ENCODE results near the gene COTL1. TPM values are rescaled to one million over a fixed set of nuclear protein-coding genes. Genes with fewer than 3 reads are reported as not detected.

Gene COTL1
- total RNA-seq, 1 experiment from 2014 or later = 408 TPM

DNA sequence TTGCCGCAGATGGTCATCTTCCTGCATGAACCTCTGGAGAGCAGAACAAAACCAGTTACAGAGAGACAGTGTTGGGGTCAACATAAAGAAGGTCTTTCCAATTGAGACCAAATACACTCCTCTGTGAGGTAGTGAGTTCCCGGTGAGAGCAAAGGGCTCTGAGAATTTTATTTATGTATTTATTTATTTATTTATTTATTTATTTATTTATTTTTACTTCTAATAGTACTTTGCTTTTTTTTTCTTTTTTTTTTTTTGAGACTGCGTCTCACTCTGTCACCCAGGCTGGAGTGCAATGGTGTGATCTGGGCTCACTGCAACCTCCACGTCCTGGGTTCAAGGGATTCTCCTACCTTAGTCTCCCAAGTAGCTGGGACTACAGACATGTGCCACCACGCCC is 12.1 kb upstream of the COTL1 start:
- Histone ChIP-seq H3K4me3 (ENCODE audit: low read length) (no peak overlapping the region), H3K4me2 (ENCODE audit: low read length) (no peak overlapping the region), H2AFZ (ENCODE audit: low read length) (no peak overlapping the region), H3K9me3 (ENCODE audit: low read length) (no peaks in the 10 kb centered on the region), H3K4me1 (ENCODE audit: insufficient read depth, low read length) (no peaks in the 10 kb centered on the region), H3K36me3 (ENCODE audit: low read depth, low read length) (no peaks in the 10 kb centered on the region), H3K79me2 (ENCODE audit: low read length) (no peaks in the 10 kb centered on the region), H3K9ac (ENCODE audit: low read length) (no peak overlapping the region), H4K20me1 (ENCODE audit: low read length) (no peaks in the 10 kb centered on the region), H3K27me3 (ENCODE audit: low read length) (no peaks in the 10 kb centered on the region), H3F3A (ENCODE audit: low read length, unreplicated experiment) (no peaks in the 10 kb centered on the region), H3K9me2 (replicated peaks; ENCODE audit: low read length) (no peaks in the 10 kb centered on the region), H3K27ac (ENCODE audit: low read length) (no peak overlapping the region)
- POLR2A ChIA-PET (ENCODE audit: unreplicated experiment) = no interaction called here
- CTCF ChIA-PET = no interaction called here
- ATAC-seq = no peak
- BruUV-seq (replicated peaks) = no TSS peak
- intact Hi-C loops (cut with micrococcal nuclease) = no loop called here
- TF ChIP-seq CTCF (conservative IDR thresholded peaks at IDR 0.05; ENCODE audit: low read depth, low read length) (no peak), EZH2phosphoT487 (IDR thresholded peaks at IDR 0.05; ENCODE audit: borderline replicate concordance, low read length) (no peak), EZH2 (IDR thresholded peaks at IDR 0.05; ENCODE audit: low read length, unreplicated experiment) (no peak)
- no peak for DNase-seq

- Histone ChIP-seq H3K4me2 (ENCODE audit: low read length) (no peak overlapping the region), H3K9me3 (ENCODE audit: low read length) (no peaks in the 10 kb centered on the region), H3K79me2 (ENCODE audit: low read length) (no peaks in the 10 kb centered on the region), H3K27ac (ENCODE audit: low read length) (no peak overlapping the region), H3K36me3 (ENCODE audit: low read depth, low read length) (no peaks in the 10 kb centered on the region), H3K27me3 (ENCODE audit: low read length) (no peaks in the 10 kb centered on the region), H3K9me2 (replicated peaks; ENCODE audit: low read length) (no peaks in the 10 kb centered on the region), H3K9ac (ENCODE audit: low read length) (no peak overlapping the region), H3F3A (ENCODE audit: low read length, unreplicated experiment) (no peaks in the 10 kb centered on the region), H2AFZ (ENCODE audit: low read length) (no peak overlapping the region), H3K4me1 (ENCODE audit: insufficient read depth, low read length) (no peaks in the 10 kb centered on the region), H4K20me1 (ENCODE audit: low read length) (no peaks in the 10 kb centered on the region), H3K4me3 (ENCODE audit: low read length) (no peak overlapping the region)
- intact Hi-C loops (cut with micrococcal nuclease) = no loop called here
- no peak for ATAC-seq
- ChIA-PET CTCF (no interaction called here), POLR2A (ENCODE audit: unreplicated experiment) (no interaction called here)
- no TSS peak for BruUV-seq (replicated peaks)
- TF ChIP-seq EZH2 (IDR thresholded peaks at IDR 0.05; ENCODE audit: low read length, unreplicated experiment) = no peak
- no peak for TF ChIP-seq CTCF (conservative IDR thresholded peaks at IDR 0.05; ENCODE audit: low read depth, low read length)
- no peak for TF ChIP-seq EZH2phosphoT487 (IDR thresholded peaks at IDR 0.05; ENCODE audit: borderline replicate concordance, low read length)
- DNase-seq = no peak
Observed at GRCh38 chr16:84629580-84629979, 11.7 kb upstream of the COTL1 start.

DNA sequence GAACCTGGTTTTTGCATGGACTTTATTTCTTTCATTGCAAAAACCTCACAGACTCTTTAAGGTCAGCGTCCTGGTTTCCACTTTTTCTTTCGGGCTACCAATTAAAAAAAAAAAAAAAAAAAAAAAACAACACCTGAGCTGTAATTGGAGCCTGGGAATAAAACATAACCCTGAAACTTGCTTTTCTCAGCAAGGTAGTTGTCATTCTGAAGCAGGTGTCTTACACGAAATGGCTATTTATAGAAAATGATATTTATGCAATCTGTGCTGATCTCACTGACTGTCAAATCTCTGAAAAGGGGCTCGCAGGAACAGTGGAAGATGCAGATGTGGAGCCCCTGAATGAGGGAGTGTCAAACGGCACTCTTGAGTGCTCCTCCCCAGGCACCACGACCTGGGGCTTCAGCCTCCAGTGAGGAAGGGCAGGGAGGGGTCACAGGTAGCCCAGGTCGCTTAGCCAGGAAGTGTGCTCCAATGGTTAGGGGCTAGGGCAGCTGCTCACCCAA is 10.4 kb upstream of the COTL1 start:
- ChIA-PET CTCF (no interaction called here), POLR2A (ENCODE audit: unreplicated experiment) (no interaction called here)
- no peaks in the 10 kb centered on the region for H4K20me1 ChIP-seq (ENCODE audit: low read length)

More for the DNA sequence above, 10.4 kb upstream of the COTL1 start:
- H3K9ac ChIP-seq (ENCODE audit: low read length) = no peak overlapping the region
- H3F3A ChIP-seq (ENCODE audit: low read length, unreplicated experiment) = no peaks in the 10 kb centered on the region
- H3K4me2 ChIP-seq (ENCODE audit: low read length) = no peak overlapping the region
- no TSS peak for BruUV-seq (replicated peaks)
- TF ChIP-seq CTCF (conservative IDR thresholded peaks at IDR 0.05; ENCODE audit: low read depth, low read length) (no peak), EZH2 (IDR thresholded peaks at IDR 0.05; ENCODE audit: low read length, unreplicated experiment) (no peak), EZH2phosphoT487 (IDR thresholded peaks at IDR 0.05; ENCODE audit: borderline replicate concordance, low read length) (no peak)
- no peak overlapping the region for H3K4me3 ChIP-seq (ENCODE audit: low read length)
- H3K4me1 ChIP-seq (ENCODE audit: insufficient read depth, low read length) = no peaks in the 10 kb centered on the region; the same call in 1 of the 2 replicates
- no peak overlapping the region for H3K27ac ChIP-seq (ENCODE audit: low read length)
- H3K36me3 ChIP-seq (ENCODE audit: low read depth, low read length) = no peaks in the 10 kb centered on the region
- DNase-seq (no peak), ATAC-seq (no peak)
- H2AFZ ChIP-seq (ENCODE audit: low read length) = no peak overlapping the region
- no peaks in the 10 kb centered on the region for H3K27me3 ChIP-seq (ENCODE audit: low read length)
- intact Hi-C loops (cut with micrococcal nuclease) = no loop called here
- H3K79me2 ChIP-seq (ENCODE audit: low read length) = no peaks in the 10 kb centered on the region
- no peaks in the 10 kb centered on the region for H3K9me2 ChIP-seq (replicated peaks; ENCODE audit: low read length)
- no peaks in the 10 kb centered on the region for H3K9me3 ChIP-seq (ENCODE audit: low read length)
